Smooth muscle cell (in vitro differentiated cells): ENCODE data around the gene FCN1. TPM values are rescaled to one million over a fixed set of nuclear protein-coding genes. Genes with fewer than 3 reads are reported as not detected.

Experiments used
- DNase-seq: peaks from one replicate; lab custom pipeline; 2025; ENCODE audit not compliant: unreplicated experiment; lab: John Stamatoyannopoulos, UW
- H2AFZ ChIP-seq: fragments of 200-600 bp; sonication (generic); 2 replicates; pipeline ENCODE4 v1.6.0; 2016; ENCODE audit warnings: antibody characterized with exemption, low read depth, mild to moderate bottlenecking
- H3F3A ChIP-seq: fragments of 200-600 bp; sonication (generic); 2 replicates; pipeline ENCODE4 v1.6.0; 2017; ENCODE audit warnings: antibody characterized with exemption, low read depth
- H3K27ac ChIP-seq: fragments of 200-600 bp; sonication (generic); 2 replicates; pipeline ENCODE4 v1.5.1; 2016; ENCODE audit warnings: low read depth, mild to moderate bottlenecking
- H3K27me3 ChIP-seq: fragments of 200-600 bp; sonication (generic); 2 replicates; pipeline ENCODE4 v1.6.1; 2016; ENCODE audit warnings: low read depth, mild to moderate bottlenecking
- H3K36me3 ChIP-seq: fragments of 200-600 bp; sonication (generic); 2 replicates; pipeline ENCODE4 v1.5.1; 2016; ENCODE audit warnings: low read depth
- H3K4me1 ChIP-seq: fragments of 200-600 bp; sonication (generic); 2 replicates; pipeline ENCODE4 v1.5.1; 2016; ENCODE audit warnings: low read depth
- H3K4me2 ChIP-seq: fragments of 200-600 bp; sonication (generic); 2 replicates; pipeline ENCODE4 v1.6.0; 2016; ENCODE audit warnings: mild to moderate bottlenecking
- H3K4me3 ChIP-seq: fragments of 200-600 bp; sonication (generic); 2 replicates; pipeline ENCODE4 v1.5.1; 2016; ENCODE audit warnings: mild to moderate bottlenecking
- H3K79me2 ChIP-seq: fragments of 200-600 bp; sonication (generic); 2 replicates; pipeline ENCODE4 v1.6.0; 2016; ENCODE audit warnings: low read depth, mild to moderate bottlenecking
- H3K9ac ChIP-seq: fragments of 200-600 bp; sonication (generic); 2 replicates; pipeline ENCODE4 v1.6.0; 2016; ENCODE audit warnings: low read depth
- H3K9me3 ChIP-seq: fragments of 200-600 bp; sonication (generic); replicated peaks from 2 replicates; pipeline ENCODE4 v1.5.1; 2016; ENCODE audit warnings: low read depth
- H4K20me1 ChIP-seq: fragments of 200-600 bp; sonication (generic); 2 replicates; pipeline ENCODE4 v1.6.0; 2016; ENCODE audit warnings: low read depth
- WGBS: methylation state at CpG from one replicate; pipeline ENCODE4 v1.1.7; 2016; ENCODE audit warnings: low lambda C conversion rate; 5-methylcytosine and 5-hydroxymethylcytosine counted together
- polyA plus RNA-seq: library from polyadenylated mRNA; unstranded; fragments of >200 nt; fragmentation: Nextera tagmentation; extraction: Ambion mirVana; gene quantifications from 2 replicates; pipeline ENCODE4 v1.2.1, GENCODE V29; 2016
- total RNA-seq: library from RNA; depleted of rRNA; stranded (reverse); fragments of >200 nt; gene quantifications from 2 replicates; pipeline ENCODE4 v1.2.3, GENCODE V29; 2014
- TF ChIP-seq, protein P1 (sequence below): fragments of 200-600 bp; sonication (generic); IDR thresholded peaks from 2 replicates; pipeline ENCODE4 v1.5.1; 2017; ENCODE audit warnings: borderline replicate concordance, mild to moderate bottlenecking, antibody characterized with exemption; ENCODE audit not compliant: insufficient read depth, poor library complexity, severe bottlenecking

Gene FCN1
- total and polyA plus RNA-seq, 2 experiments from 2014 or later: 0.13 TPM; not detected in 1

DNA sequence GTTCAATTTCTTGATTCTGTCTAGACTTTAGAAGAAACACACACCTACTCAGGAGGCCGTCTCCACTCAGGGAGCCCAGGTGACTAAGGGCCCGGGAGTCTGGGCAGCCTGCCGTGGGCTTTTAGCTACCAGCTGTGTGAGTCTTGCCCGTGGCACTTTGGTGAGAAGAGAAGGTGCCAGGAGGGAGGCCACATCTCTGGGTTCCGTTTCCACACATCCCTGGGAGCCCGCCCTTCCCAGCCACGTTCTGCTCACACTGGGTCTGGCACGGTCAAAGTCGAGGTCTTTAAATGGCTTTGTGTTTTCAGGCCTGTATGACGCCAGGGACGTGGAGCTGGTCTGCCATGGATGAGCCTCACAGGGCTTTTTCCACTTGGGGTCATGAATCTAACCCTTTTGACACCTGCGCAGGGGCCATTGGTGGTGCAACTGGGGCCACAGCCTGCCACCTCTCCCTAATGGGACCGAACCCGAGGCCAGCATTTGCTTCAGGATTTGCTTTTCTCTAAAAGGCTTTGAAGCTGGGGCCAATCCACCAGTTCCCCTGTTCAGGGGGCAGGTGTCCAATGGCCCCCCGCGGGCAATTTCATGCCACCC, 54.3 kb downstream of the FCN1 start:
- no peaks in the 10 kb centered on the region for H3K27me3 ChIP-seq
- WGBS: 89% methylated on average over 16 of the region's 16 CpGs
- no peak overlapping the region for H2AFZ ChIP-seq
- no peaks in the 10 kb centered on the region for H3K36me3 ChIP-seq
- H3K79me2 ChIP-seq: no peaks in the 10 kb centered on the region
- no peak overlapping the region for H3K4me3 ChIP-seq
- H3K9ac ChIP-seq: no peak overlapping the region
- no peak overlapping the region for H3K27ac ChIP-seq
- TF ChIP-seq, protein P1, sequence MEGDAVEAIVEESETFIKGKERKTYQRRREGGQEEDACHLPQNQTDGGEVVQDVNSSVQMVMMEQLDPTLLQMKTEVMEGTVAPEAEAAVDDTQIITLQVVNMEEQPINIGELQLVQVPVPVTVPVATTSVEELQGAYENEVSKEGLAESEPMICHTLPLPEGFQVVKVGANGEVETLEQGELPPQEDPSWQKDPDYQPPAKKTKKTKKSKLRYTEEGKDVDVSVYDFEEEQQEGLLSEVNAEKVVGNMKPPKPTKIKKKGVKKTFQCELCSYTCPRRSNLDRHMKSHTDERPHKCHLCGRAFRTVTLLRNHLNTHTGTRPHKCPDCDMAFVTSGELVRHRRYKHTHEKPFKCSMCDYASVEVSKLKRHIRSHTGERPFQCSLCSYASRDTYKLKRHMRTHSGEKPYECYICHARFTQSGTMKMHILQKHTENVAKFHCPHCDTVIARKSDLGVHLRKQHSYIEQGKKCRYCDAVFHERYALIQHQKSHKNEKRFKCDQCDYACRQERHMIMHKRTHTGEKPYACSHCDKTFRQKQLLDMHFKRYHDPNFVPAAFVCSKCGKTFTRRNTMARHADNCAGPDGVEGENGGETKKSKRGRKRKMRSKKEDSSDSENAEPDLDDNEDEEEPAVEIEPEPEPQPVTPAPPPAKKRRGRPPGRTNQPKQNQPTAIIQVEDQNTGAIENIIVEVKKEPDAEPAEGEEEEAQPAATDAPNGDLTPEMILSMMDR: no peak
- peaks cover 17% of the 10 kb centered on the region for H3F3A ChIP-seq
- no peaks in the 10 kb centered on the region for H3K4me1 ChIP-seq
- H3K9me3 ChIP-seq: no peaks in the 10 kb centered on the region
- H4K20me1 ChIP-seq: no peaks in the 10 kb centered on the region
- DNase-seq: no peak
- H3K4me2 ChIP-seq: no peak overlapping the region

DNA sequence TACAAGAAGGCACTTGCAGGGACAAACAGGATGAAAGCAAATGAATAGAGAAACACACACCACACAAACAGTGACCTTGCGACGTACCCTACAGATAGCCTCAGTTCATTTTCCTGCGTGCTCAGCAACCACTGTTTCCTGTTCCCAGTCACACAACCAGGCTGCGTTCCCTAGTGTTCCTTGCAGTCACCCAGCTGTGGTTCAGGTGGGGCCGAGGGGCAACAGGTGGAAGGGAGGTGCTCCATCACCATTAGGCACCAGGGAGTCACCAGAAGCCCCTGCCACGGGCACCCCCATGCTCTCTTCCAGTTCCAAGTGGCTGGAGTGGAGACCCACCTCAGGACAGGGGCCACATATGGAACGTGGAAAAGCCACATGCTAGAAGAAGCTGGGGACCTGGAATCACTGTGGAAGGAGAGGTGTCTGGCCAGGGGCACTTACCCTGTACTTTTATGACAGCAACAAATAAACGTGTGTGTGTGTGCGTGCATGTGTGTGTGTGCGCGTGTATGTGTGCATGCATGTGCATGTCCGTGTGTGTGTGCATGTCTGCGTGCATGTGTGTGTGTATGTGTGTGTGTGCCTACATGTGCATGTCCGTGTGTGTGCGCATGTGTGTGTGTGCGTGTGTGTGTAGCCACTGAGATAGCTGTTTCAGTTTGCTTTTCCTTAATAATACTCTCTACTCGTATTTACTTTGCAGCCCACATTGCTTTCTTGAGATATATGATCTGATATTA, 55.9 kb downstream of the FCN1 start:
- Histone ChIP-seq H3K4me2 (no peak overlapping the region), H3K9me3 (no peaks in the 10 kb centered on the region), H3K27ac (no peak overlapping the region), H4K20me1 (no peaks in the 10 kb centered on the region), H3K36me3 (no peaks in the 10 kb centered on the region), H3K4me1 (no peaks in the 10 kb centered on the region), H3K9ac (no peak overlapping the region), H3K27me3 (no peaks in the 10 kb centered on the region), H3K4me3 (no peak overlapping the region), H3K79me2 (no peaks in the 10 kb centered on the region), H3F3A (peaks cover 31% of the 10 kb centered on the region), H2AFZ (no peak overlapping the region)
- TF ChIP-seq, protein P1: no peak
- no peak for DNase-seq
- WGBS: 89% methylated on average over 17 of the region's 17 CpGs

GRCh38 chr9:134860510-134860909, 57.2 kb downstream of the FCN1 start:
- no peak overlapping the region for H3K27ac ChIP-seq
- H3K9ac ChIP-seq: no peak overlapping the region
- no peak overlapping the region for H2AFZ ChIP-seq
- H3K36me3 ChIP-seq: no peaks in the 10 kb centered on the region
- TF ChIP-seq, protein P1: no peak
- no peak overlapping the region for H3K4me2 ChIP-seq
- no peaks in the 10 kb centered on the region for H4K20me1 ChIP-seq
- no peaks in the 10 kb centered on the region for H3K27me3 ChIP-seq
- H3K79me2 ChIP-seq: no peaks in the 10 kb centered on the region
- no peaks in the 10 kb centered on the region for H3K9me3 ChIP-seq
- peaks cover 33% of the 10 kb centered on the region for H3F3A ChIP-seq
- H3K4me3 ChIP-seq: no peak overlapping the region
- no peaks in the 10 kb centered on the region for H3K4me1 ChIP-seq
- no peak for DNase-seq
- WGBS: 96% methylated on average over 13 of the region's 13 CpGs
